Gastroesophageal sphincter (tissue), 3 donors: ENCODE results near the gene MARF1.

Experiments
- EP300 ChIP-seq: sonication (generic); formaldehyde crosslinking; IDR thresholded peaks from one replicate; pipeline ENCODE4 v1.6.1; 2017; ENCODE audit warnings: antibody characterized with exemption, mild to moderate bottlenecking
- POLR2A ChIP-seq, 2 donors: fragments of 450-650 bp; IDR thresholded peaks; one replicate each; pipeline ENCODE4 v1.6.1; 2017; ENCODE audit warnings: antibody characterized with exemption in 2 of 2, mild to moderate bottlenecking in 2 of 2, moderate library complexity in 1 of 2
- TF ChIP-seq, protein P1 (sequence below), 4 experiments: fragments of 200-600 bp in 2 of 4; fragments of 450-650 bp in 2 of 4; sonication (generic) in 1 of 4; IDR thresholded peaks; one replicate each; pipeline ENCODE4 v1.5.1; 2017 to 2019; ENCODE audit warnings: antibody characterized with exemption in 4 of 4, mild to moderate bottlenecking in 2 of 4, moderate library complexity in 2 of 4

- TF ChIP-seq EP300 = no peak
- TF ChIP-seq, protein P1, sequence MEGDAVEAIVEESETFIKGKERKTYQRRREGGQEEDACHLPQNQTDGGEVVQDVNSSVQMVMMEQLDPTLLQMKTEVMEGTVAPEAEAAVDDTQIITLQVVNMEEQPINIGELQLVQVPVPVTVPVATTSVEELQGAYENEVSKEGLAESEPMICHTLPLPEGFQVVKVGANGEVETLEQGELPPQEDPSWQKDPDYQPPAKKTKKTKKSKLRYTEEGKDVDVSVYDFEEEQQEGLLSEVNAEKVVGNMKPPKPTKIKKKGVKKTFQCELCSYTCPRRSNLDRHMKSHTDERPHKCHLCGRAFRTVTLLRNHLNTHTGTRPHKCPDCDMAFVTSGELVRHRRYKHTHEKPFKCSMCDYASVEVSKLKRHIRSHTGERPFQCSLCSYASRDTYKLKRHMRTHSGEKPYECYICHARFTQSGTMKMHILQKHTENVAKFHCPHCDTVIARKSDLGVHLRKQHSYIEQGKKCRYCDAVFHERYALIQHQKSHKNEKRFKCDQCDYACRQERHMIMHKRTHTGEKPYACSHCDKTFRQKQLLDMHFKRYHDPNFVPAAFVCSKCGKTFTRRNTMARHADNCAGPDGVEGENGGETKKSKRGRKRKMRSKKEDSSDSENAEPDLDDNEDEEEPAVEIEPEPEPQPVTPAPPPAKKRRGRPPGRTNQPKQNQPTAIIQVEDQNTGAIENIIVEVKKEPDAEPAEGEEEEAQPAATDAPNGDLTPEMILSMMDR (IDR thresholded peaks at IDR 0.05) = no peak
- no peak for TF ChIP-seq POLR2A (IDR thresholded peaks at IDR 0.05)
Observed at GRCh38 chr16:15636392-15636873, 6.5 kb downstream of the MARF1 start.
